ENCODE measurements around the gene HGFAC.
"Not testable (repeated sequence)": the region's sequence is repeated elsewhere in the genome, so short reads cannot be mapped to it uniquely, and the experiment has no call there.

HGFAC gene

DNA sequence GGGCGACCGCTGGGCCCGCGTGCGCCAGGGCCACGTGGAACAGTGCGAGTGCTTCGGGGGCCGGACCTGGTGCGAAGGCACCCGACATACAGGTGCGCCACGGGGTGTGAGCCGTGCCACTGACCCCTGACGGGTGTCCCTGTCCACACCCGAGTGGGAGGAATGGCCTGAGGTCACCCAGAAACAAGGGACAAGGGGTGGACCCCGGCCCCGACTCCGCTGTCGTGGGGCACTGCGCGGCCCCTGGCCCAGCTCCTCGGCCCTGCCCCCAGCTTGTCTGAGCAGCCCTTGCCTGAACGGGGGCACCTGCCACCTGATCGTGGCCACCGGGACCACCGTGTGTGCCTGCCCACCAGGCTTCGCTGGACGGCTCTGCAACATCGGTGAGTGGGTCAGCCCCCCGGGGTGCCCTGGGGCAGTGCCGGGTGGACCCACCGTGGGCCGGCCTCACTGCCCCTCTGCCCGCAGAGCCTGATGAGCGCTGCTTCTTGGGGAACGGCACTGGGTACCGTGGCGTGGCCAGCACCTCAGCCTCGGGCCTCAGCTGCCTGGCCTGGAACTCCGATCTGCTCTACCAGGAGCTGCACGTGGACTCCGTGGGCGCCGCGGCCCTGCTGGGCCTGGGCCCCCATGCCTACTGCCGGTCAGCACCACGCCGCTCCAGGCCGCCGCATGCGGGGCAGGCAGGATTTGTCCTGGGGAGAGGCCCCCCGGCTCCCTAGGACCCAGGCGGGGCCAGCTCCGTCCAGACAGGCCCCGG, 2.8 kb downstream of the HGFAC start:
- DNase-seq, result no peak

DNA sequence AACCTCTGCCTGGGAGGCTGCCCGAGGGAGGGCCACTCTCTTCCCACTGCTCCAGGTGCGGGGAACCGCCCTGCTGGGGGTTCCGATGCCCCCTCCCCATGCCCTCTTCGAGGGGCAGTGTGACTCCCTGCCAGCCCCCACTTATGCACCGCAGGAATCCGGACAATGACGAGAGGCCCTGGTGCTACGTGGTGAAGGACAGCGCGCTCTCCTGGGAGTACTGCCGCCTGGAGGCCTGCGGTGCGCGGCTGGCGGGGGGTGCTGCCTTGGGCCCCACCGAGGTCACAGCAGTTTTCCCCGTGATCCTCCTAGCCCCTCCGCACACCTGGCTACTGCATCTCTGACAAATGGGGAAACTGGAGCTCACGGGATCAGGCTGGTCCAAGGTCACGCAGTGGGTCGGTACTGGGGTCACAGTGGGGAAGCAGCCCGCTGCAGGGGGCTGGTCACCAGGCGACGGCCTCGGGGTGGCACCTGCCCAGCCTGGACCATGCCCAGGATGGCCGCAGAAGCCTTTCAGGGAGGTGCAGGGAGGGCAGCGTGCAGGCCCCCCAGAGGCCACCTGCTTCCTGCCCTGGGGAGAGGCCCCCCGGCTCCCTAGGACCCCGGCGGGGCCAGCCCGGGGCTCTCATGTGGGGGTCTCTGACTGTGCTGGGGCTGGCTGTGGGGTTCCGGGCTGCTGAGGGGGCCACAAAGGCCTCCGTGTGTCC, 3.5 kb downstream of the HGFAC start:
- no peak for DNase-seq

DNA sequence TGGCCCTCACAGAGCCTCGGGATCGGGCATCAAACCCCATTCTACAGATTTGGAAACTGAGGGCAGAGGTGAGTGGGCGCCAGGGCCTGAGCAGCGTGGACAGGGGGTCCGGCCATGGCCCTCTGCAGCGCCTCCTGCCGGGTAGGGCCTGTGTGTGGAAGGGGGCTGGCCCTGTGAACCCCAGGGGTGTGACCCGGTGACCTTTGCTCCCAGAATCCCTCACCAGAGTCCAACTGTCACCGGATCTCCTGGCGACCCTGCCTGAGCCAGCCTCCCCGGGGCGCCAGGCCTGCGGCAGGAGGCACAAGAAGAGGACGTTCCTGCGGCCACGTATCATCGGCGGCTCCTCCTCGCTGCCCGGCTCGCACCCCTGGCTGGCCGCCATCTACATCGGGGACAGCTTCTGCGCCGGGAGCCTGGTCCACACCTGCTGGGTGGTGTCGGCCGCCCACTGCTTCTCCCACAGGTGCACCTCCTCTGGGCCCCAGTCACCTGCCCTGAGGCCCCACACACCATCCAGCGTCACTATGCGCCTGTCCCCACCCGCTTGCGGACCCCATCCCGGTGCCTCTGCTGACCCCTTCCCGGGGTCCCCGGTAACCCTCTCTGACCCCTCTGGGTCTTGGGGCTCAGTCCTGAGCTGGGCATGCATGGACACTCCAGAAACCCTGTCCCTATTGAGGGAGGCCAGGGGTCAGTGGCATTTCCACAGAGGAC, 4.2 kb downstream of the HGFAC start:
- DNase-seq, result no peak

DNA sequence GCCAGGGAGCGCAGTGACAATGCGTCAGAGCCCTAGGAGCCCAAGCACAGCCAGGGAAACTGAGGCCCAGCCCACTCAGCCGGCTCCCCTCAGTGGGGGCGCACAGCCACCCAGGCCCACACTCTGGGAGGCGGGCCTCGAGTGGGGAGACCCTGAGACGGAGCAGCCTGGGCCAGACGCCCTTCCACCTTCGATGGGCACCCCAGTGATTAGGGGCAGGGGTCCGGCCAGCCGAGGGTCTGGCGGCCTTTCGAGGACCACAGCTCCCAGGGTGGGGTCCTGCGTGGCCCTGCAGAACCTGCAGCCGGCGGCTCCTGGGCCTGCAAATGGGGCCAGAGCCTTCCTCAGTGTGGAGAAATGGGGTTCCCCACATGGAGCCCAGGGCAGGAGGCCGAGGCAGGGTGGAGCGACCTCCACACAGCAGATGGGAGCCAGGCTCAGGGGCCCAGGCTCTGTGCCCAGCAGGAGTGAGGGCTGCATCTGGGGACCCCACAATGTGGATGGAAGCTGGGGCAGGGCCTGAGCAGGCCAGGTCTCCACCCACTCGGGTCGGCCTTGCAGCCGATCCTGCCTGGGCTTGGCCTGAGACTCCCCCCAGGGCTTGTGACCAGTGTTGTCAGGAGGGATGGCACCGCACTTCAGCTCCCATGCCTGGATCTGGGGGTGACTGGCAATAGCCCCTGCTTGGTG, 5.0 kb downstream of the HGFAC start:
- no peak for DNase-seq

DNA sequence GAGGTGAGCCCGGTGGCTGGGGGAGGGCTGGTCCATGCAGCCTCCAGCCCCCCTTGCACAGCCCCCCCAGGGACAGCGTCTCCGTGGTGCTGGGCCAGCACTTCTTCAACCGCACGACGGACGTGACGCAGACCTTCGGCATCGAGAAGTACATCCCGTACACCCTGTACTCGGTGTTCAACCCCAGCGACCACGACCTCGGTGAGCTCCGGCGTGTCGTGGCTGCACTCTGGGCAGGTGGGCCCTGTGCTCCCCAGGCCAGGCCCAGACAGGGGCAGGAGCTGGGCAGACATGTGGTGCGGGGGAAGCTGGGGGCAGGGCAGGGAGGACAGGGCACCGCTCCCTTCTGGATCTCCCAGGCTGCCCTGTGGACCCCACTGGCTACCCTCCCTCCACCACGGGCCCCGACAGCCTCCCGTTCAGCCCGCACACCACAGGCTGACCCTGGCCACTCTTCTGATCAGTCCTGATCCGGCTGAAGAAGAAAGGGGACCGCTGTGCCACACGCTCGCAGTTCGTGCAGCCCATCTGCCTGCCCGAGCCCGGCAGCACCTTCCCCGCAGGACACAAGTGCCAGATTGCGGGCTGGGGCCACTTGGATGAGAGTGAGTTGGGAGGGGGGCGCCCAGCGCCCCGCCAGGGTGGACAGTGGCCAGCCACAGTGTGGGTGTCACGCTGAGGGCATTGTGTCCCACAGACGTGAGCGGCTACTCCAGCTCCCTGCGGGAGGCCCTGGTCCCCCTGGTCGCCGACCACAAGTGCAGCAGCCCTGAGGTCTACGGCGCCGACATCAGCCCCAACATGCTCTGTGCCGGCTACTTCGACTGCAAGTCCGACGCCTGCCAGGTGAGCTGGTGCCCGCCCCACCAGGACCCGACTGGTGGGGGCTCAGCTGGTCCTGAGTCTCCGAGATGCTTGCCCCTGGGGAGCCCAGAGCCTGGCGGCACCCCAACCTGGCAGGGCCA, 5.9 kb downstream of the HGFAC start:
- DNase-seq, result no peak

DNA sequence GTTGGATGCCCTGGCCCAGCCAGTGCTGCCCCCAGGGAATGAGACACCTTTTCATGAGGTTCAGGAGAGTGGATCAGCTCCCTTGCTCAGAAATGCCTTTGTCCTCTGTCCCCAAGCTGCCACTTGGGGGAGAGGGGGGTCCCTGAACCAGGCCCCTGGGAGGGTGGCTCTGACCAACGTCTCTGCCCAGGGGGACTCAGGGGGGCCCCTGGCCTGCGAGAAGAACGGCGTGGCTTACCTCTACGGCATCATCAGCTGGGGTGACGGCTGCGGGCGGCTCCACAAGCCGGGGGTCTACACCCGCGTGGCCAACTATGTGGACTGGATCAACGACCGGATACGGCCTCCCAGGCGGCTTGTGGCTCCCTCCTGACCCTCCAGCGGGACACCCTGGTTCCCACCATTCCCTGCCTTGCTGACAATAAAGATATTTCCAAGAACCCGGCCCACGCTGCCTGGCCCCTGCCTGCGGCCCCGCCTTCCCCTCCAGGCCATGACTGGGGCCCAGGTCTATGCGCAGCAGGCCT, 7.3 kb downstream of the HGFAC start:
- no peak for DNase-seq

DNA sequence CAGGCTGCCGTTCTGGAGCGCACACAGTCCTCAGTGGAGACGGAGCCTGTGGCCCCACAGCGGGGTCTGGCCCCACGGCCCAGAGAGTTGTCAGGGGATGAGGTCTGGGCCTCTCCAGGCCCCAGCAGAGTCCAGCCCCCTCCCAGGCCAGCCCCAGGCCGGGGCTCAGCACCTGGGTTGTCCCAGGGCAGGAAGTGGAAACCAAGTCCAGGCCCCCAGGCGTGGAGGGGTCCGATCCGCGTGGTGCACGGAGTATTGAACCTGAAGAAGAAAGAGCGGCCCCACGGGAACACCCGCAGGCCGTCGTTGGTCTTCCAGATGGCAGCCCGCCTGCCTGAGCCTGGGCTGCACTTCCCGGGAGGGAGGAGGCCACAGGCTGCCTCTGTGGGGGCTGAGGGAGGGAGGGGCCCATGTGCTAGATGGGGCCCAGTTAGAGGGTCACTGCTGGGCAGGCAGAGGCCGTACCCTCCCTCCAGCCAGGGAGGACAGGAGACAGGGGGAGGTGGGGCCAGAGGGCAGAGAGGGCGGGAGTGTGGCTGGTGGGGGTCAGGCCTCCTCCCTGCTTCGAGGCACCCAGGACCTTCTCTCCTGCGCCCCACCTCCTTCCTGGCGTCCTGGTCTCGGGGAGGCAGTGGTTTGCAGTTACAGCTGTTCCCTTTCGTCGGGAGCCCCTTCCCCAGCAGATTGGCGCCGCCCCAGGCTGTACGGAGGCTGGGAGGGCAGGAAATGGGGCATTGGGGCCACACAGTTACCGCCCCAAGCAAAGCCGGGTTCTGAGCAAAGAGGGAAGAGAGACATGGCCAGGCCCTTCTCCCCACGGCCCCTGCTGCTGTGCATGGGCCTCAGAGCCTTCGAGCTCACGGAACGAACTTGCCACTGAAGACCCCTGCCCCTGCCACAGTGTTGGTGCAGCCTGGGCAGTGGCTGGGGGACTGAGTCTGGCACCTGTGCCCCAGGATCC, 8.1 kb downstream of the HGFAC start:
- DNase-seq, result no peak

DNA sequence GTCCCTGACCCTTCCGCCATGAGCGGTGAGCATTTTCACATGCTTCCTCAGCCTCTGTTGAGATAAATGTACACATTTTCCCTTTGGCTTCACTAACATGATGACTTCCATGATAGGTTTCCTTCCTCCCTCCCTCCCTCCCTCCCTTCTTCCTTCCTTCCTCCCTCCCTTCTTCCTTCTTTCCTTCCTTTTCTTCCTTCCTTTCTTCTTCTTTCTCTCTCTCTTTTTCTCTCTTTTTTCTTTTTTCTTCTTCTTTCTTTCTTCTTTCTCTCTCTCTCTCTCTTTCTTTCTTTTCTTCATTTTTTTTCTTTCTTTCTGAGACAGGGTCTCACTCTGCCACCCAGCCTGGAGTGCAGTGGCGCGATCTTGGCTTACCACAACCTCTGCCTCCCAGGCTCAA, 8.9 kb downstream of the HGFAC start:
- DNase-seq, result no peak

DNA sequence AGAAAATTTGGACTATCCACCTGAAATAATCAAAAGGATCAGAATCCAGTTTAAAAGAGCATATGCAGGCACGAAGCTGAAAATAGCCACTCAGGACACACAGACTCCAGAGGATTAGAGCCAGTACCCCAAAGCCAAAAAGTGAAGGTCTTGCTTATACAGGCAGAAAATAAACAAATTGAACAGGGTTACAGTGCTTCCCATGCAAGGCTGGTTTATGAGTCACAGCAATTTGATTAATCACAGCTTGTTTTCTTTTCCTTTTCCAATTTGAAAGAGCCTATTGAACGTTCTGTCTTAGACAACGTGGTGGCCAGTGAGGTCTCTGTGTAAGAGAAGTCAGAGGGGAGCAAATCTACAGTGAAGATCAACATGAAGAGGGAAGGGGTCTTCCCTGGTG, 10.2 kb downstream of the HGFAC start:
- no peak for DNase-seq

DNA sequence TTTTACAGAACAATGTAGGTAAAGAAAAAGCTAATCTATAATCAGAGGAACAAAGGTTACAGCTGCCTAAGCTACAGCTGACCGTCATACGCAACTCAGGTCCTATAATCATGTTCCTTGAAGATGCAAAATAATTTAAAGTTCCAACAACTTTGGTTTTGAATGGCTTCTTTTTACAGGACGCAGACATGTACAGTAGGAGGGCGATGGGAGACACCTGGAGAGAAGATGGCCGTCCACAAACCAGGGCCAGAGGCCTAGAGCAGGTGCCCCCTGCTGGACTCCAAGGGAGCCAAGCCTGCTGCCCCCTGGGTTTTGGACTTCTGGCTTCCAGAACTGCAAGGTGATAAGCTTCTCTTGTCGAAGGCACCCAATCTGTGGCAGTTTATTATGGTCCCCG, 10.6 kb downstream of the HGFAC start:
- no peak for DNase-seq

DNA sequence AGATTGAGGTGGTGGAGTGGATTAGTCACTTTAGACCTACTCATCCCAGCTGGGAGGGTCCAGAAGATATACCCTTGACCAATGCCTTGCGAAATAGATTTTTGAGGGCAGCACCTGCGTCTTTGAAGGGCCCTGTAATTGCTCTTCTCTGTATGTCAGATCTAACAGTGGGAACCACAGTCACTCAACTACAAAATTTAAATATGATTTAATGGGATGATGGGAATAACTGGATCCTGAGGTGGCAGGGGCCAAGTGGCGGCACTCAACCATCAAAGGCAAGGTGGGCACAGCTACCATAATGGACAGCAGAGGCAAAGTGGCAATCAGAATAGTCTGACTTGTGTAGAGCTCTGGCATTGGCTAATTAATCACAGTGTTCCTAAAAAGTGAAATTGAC, 13.8 kb downstream of the HGFAC start:
- DNase-seq, result not testable (repeated sequence)

DNA sequence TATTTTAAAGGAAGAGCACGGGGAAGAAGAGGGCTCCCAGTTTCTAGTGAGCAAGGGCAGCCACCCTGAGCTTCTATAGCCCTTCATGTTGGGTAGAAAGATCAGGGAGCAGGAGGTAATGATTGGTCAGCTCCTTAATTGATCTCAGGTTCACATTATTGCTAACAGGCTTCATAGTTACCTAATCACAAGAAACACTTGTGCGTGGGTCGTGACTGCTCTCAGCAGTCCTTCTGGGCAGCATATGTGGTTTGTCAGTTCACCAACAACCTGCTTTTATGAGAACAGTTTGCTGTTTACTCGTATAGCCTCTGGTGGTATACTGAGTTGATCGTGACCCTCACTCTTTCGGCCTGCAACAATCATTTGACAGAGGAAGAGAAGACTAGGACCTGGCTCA, 16.6 kb downstream of the HGFAC start:
- no peak for DNase-seq

DNA sequence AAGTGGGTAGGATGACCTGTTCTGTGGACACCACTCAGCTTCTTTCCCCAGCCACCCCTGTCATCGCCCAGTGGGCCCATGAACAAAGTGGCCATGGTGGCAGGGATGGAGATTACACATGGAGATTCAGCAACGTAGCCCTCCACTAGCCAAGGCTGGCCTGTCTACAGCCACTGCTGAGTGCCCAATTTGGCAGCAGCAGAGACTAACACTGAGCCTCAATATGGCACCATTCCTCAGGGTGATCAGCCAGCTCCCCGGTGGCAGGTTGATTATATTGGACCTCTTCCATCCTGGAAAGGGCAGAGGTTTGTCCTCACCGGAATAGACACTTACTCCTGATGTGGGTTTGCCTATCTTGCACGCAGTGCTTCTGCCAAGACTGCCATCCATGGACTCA, 17.4 kb downstream of the HGFAC start:
- not testable (repeated sequence) for DNase-seq

DNA sequence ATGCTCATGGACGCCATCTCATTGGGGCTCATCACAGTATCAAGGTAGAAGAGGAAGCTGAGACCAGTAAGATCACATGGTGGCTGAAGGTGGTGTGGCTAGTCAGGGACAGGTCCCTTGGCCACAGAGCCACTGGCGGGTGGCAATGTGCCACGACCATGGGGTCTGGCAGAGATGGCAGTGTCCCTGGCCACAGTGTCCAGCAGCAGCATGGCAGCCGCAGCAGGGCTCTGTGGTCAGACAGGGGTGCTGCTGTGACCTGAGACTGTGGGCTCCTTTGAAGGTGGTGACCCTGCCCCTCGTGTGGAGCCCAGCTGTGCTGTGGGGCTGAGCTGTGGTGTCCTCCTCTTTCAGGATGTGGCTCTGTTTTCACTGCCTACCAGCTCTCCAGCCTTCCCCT, 19.2 kb downstream of the HGFAC start:
- no peak for DNase-seq

DNA sequence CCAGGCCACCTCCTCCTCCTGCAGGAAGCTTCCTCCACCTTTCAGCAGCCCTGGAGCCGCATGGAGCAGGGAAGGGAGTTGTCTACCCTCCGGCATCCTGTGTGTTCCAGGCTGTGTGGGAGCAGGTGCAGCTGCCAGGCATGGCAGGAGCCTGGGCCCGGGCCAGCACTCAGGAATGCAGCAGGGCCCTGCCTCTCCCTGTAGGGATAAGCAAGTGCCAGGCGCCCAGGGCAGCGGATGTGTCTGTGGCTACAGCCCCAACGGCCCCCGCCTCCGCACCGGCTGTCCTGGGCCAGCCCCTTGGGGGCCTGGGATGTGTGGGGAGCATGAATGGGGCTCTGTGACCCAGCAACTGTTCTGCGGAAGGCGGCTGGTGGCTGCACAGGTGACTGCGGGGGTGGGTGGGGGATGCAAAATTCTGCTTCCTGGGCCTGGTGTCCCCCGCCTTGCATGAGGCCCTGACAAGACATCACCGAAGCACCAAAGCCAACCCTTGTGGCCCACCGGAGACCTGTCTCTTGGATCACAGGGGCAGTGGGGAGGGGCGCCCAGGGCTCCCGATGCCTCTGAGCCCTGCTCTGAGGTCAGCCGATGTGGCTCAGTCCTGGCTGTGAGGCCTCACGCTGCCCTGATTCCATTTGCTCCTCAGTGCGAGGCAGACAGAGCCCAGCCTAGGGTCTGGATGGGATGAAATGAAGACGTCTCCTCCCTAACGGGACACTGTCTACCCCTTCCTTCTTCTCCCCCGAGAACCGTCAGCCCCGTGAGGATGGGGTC, 19.9 kb downstream of the HGFAC start:
- DNase-seq, result no peak

DNA sequence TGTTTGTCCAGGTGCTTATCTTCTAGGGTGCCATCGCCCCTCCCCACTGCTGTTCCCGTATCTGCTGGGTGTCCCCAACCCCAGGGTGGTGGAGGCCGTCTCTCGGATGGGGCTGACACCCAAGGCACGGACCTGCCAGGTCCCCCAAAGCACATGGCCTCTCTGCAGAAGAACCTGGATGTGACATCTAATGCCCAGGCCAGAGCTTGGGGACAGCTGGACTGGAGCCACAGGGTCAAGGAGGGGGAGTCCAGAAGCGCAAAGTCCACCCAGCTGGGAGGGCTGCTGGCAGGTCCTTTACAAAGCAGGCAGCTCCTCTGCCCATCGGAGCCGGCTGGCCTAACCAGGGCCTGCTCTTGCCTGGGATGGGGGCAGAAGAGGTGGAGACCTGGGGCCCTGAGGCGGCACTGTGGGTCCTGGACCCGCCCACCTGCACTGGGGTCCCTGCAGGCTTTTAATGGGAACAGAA, 20.6 kb downstream of the HGFAC start:
- no peak for DNase-seq

DNA sequence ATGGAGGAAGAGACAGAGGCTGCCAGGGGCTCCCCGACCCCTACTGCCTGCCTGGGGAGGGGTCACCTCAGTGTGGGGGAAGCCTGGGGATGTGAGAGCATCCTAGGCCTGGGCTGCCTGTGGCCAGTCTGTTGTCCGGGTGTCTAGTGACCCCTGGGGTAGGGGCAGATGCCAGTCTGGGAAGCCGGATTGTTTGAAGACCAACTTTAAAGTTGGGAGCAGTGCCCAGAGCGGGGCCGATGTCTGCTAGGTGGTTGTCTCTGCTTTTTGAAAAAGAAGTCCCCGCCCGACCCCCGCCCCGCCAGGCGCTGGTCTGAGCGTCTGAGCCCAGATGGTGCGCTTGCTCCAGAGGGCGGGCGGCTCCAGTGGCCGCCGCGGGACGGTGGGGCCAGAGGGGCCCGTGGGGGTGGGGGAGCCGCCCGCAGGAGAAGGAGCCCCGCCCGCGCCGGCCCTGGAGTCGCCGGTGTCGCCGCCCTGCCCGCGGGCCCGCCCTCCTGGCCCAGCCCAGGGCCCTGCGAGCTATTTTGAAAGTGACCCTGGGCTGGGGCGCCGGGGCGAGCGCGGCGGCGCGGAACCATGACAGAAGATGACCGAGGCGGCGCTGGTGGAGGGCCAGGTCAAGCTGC, 21.1 kb downstream of the HGFAC start, which contains the start of gene DOK7:
TSS of gene DOK7 (plus strand) at position 517 of the 626 bp plus-strand sequence. CDS start at position 587, 70 bp downstream.
- DNase-seq, result no peak

DNA sequence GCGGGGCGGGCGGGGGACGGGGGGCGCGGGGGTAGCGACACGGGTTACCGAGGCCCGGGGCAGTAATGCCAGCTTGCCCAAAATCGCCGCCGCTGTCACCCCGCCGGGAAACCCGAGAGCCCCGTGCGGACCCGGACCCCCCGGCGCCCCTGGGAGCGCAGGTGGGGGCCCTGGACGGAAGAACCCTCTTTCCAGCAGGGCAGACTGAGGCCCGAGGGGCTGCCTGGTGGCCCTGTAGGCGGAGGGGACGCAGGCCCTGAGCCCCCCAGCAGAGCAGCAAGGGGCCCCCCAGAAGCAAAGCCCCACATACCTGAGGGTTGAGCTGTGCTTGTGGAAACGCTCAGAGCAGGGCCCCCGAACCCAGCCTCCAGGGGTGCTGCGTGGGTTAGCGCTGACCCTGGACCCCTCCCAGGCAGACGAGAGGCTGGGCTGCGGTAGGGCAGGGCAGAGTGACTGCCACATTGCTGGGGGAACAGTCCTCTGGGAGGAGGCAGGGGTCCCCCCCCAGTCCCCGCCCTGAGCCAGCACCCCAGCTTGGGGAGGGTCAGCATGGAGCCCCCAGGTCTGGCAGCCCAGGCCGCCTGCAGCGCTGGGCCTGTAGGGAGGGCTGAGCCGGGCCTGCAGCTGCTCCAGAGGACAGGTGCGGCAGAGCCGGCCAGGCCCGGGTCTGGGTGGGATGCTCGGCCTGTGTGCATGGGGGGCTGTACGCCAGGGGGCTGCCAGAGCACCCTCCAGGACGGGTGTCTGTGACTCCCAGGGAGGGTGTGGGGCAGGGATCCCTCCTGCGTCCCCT, 22.0 kb downstream of the HGFAC start:
- no peak for DNase-seq

Data from effector CD8-positive, alpha-beta T cell (primary cell).